Measurements from ENCODE around the gene TBC1D9B.

TBC1D9B gene

DNA sequence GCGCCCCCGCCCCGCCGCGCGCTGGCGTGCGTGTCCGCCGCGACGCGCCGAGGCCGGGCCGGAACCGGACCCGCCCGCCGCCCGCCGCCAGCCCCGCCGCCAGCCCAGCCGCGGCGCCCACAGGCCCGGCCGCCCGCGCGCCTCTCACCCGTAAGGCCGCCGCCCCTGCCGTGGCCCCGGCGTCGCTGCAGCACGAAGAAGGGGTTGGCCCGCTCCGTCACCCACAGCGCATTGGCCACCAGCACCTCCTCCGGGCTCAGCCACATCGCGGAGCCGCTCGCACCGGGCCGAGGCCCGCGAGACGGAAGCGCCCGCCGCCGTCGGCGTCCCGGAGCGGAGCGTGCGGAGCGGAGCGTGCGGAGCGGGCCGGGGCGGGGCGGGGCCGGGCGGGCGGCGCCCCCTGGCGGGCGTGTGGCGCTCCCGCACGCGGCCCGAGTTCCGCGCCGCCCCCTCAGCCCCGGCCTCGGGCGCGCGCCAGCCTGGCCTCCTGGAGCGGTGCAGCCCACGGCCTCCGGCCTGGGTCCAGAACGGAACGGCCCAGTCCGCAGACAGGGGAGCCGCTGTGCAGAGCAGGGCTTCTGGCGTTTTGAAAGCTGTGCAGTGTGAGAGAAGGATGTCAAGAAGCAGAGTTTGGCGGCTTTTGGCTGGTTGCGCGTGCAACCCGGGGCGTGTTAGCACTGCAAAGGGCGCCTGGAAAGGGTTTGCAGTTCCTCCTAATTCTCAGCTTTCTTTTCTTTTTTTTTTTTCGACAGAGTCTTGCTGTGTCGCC, at the start of gene TBC1D9B:
Gene TBC1D9B (minus strand): TSS at position 342 of the 769 bp plus-strand sequence. CDS start 76 bp downstream, at position 266.
- peak; percentile 39 for DNase-seq

DNA sequence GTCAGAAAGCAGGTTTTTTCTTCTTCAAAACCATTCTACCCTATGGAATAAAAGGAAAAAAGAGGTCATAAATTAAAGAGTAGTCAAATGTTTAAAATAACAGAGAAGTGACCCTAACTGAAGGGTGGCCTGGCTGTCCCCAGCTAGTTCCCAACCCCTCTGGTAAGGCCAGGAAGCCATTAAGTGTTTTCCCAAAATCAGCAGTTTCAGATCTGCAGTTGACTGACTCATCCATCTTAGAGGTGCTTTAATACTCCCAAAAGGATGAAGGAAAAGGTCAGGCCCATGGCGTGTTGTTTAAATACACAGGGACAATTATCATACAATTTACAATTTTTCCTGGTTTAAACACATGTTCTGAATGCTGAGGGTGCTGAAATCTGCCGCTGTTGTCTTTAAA, 47.9 kb upstream of the TBC1D9B start:
- DNase-seq: no peak

DNA sequence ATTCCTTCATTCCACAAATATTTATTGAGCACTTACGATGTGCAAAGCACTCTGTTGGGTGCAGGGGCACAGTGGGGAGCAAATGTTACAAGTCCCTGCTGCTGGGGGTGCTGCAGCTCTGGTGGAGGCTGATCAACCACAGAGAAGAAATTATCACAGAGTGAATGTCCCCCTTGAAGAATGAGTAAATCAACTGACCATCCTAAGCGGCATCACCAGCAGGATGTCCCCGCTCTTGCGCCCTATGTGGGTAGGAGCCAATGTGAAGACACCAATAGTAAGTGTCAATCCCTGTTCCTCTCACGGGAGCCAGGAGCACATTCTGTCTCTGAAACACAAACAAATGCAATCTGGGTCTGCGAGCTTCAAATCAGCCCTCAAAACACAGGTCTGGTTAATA, 47.4 kb upstream of the TBC1D9B start:
- DNase-seq: no peak

DNA sequence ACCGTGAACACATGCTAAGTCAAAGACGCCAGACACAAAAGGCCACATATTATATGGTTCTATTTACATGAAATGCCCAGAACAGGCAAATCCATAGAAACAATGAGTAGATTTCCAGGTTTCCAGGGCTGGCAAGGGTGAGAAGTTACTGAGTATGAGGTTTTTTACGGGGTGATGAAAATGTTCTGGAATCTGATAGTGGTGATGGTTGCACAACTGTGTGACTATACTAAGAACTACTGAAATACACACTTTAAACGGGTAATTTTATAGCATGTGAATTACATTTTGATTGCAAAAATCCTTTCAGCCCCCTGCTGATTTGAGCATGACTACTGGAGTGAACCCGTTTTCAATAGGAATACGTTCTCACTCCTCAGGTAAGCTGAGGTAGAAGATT, 46.7 kb upstream of the TBC1D9B start:
- DNase-seq: no peak

DNA sequence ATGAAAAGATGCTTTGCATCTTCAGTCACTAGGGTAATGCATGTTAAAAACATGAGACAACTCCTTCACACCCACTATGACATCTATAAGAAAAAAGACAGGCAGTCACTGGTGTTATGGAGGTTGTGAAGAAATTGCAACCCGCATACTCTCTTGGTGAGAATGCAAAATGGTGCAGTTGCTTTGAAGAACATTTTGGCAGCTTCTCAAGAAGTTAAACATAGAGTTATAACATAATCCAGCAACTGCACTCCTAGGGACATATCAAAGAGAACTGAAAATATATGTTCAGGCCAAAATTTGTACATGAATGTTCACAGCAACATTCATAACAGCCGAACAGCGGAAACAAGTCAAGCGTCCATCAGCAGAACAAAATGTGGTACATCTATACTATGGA, 46.3 kb upstream of the TBC1D9B start:
- DNase-seq: no peak

DNA sequence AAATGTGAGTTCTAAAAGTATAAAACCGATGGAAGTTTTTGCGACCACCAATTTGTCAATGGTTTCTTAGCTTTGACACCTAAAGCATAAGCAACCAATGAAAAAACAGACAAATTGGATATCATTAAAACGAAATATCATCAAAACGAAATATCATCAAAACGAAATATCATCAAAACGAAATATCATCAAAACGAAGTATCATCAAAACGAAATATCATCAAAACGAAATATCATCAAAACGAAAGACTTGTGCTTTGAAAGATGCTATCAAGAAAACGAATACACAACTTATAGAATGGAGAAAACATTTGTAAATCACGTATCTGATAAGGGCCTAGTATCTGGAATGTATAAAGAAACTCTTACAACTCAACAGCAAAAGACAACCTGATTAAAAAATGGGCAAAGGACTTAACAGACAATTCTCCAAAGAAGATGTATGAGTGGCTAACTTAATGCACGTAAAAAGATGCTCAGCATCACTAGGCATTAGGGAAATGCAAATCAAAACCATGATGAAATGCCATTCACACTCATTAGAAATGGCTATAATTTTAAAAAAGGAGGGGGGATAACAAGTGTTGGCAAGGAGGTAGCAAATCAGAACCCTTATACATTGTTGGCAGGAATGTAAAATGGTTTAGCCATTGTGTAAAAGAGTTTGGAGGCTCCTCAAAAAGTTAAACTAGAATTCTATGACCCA, 29.4 kb upstream of the TBC1D9B start:
- DNase-seq: no peak

DNA sequence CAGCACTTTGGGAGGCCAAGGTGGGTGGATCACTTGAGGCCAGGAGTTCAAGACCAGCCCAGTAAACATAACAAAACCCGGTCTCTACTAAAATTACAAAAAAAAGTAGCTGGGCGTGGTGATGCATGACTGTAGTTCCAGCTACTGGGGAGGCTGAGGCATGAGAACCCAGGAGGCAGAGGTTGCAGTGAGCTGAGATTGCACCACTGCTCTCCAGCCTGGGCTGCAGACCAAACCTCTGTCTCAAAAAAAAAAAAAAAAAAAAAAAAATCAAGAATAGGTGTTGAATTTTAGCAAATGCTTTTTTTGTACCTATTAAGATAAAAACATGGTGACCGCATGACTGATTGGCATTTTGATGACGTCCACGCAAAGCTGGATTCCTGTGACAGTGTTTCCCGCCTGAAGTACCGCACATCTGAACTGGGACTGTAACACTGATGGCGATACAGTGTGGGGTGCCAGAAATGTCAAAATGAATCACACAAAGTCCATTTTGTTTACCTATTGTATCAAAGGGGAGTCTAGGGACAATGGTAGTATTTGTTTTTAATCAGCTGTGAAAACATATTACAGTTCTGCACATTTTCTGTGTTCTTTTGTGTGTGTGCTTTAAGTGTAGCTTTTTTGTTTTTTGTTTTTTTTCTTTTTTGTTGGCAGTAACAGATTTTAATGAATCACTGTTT, 23.2 kb upstream of the TBC1D9B start:
- no peak for DNase-seq

DNA sequence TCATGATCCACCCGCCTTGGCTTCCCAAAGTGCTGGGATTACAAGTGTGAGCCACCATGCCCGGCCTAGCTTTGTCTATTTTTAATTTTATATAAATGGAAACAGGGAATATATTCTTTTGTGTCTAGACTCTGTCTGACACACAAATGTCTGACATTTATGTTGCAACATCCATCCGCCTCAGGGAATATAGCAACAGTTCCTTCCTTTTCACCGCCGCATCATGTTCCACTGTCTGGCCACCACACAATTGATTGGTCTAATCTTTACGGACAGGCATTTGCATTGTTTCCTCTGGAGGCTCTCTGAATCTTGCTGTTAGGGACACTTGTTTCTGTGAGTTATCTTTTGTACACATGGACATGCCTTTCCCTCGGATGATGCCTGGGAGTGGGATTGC, 20.1 kb upstream of the TBC1D9B start:
- no peak for DNase-seq

DNA sequence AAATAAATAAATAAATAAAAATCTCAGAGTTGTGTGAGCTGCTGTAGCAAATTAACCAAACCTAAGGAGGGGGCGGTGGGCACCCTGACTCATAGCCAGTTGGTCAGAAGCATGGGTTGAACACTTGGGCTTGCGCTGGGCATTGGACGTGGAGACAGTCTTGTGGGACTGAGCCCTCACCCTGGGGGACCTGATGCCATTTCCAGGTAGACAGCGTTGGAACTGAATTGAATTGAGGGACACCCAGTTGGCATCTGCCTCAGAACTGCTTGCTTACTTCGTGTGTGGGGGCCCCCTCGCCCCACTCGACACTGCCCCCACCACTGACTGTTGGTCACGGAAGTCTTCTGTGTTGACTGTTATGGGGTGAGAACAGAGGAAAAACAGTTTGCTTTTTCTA, 19.0 kb upstream of the TBC1D9B start:
- DNase-seq: no peak

DNA sequence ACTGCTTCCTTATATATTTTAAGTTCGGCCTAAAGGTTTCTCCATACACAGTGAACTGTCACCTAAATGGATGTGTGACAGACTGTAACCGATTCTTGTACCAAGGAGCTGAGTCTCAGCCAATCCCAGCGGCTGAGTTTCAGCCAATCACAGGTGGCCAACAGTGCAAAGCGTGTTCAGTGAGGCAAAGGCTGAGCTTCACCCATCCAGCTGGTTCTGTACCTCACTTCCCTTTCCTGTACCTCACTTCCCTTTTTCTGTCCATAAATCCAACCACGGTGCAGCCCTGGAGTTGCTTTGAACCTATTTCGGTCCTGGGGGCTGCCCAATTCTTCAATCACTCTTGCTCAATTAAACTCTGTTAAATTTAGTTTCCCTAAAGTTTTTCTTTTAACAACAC, 15.7 kb upstream of the TBC1D9B start:
- DNase-seq: no peak

DNA sequence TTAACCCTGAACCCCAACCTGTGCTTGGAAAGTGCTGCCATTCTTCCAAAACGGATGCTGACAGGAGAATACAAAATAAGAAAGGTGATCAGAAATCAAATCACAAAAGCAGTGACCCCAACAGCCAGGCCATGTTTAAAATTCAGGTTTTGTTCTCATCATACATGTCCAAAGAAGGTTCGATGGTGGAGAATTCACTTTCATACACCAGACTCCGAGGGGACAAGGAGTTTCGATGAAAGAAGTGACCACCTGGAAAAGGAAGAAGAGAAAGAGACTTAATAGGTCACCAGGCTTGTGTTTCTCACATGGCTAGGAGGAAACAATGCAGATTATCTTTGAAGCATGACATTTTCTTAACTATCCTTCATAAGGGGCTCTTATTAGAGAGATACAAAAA, 12.5 kb upstream of the TBC1D9B start:
- DNase-seq: no peak

DNA sequence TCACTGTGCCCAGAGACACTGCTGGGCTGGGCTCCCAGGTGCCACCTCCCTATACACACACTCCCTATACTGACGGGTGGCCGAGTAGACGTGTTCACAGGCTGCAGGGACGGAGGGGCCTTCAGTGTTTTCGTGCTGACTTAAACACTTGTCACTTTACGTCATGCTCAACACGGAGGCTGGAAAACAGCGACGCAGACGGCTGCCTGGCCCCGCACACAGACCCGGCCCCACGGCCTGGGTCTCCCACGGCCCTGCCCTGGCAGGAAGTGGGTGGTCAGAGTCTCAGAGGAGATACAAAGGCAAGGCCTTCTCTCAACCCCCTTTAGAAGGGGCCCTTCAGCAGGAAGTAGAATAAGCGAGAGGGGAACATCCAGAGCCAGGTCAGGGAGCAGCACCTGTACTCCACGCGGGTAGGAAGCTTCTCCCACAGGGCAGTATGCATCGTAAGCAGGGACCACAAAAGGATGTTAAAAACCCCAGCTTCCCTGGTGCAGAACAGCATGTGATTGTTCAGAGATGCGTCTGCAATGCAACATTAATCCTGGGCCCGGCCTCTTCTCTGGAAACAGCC, 11.9 kb upstream of the TBC1D9B start:
- no peak for DNase-seq

DNA sequence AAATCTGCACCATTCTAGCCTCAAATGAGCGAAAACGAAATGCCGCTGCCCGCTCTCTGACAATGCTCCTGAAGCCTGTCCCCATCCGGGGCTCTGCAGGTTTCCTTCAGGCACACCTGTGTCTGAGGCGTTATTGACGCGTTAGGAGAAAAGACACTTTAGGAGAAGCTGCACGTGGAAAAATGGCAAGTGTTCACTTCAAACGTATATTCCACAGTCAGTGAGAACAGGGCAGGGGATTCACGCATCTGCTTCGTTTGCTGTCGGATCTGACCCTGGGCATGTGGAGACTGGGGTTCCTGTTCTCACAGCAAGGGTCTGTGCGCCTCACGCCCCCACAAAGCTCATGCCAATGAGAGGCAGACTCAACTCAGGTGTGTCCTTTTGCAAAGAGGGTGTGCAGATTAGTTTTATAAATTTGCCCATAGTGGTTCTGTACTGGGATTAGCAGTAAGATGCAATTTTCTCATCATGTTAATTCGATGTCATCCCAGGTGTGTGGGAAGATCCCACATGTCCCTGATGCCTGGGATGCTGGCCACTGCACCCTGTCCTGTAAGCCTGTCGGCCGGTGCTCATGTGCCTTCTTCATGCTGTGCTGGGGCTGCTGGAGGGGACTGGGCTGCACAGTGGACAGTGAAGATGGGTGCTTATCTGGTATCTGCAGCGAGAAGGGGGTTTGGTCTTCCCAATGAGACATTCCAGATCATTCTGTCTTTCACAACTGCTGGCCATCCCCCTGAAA, 11.2 kb upstream of the TBC1D9B start:
- no peak for DNase-seq

DNA sequence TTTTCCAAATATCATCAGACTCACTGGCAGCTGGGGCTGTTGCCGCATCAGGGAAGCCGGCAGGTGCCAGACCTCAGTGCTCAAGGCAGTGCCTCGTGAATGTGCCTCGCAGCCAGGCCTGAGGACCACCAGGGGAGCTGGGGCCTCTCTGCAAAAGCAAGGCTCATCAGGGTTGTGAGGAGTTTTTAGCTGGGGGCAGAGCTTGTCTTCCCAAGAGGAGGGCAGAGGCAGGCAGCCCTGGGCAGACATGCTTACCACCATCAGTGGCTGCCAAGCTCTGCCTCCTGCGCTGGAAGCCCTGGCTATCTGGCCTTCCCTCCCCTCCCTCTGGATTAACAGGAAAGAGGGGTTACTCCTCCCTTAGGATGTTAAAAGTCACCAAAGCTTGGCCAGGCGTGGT, 8.8 kb upstream of the TBC1D9B start:
- no peak for DNase-seq

DNA sequence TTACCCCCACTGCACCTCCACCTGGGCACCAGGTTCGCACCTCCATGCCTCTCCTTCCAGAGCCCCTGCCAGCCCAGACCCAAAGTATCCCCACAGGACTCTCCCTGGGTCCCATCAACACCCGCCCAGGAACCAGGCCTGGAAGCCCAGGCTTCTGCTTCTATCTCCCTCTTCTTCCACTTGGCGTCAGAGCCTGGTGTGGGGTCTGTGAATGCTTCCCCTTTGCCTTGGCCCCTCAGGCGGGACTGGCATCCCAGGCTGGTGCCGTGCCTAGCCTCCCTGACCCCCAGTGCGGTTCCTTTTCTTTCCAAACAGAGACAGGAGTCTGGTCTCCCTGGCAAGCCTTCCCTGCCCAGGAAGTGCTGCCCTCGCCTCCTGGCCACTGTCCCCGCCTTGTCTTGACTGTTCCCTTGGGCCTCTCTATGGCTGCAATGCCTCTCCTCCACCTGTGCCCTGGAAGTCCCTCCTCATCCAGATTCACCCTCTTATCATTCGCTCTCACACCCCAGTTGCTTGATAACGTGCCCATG, 7.8 kb upstream of the TBC1D9B start:
- DNase-seq: no peak

DNA sequence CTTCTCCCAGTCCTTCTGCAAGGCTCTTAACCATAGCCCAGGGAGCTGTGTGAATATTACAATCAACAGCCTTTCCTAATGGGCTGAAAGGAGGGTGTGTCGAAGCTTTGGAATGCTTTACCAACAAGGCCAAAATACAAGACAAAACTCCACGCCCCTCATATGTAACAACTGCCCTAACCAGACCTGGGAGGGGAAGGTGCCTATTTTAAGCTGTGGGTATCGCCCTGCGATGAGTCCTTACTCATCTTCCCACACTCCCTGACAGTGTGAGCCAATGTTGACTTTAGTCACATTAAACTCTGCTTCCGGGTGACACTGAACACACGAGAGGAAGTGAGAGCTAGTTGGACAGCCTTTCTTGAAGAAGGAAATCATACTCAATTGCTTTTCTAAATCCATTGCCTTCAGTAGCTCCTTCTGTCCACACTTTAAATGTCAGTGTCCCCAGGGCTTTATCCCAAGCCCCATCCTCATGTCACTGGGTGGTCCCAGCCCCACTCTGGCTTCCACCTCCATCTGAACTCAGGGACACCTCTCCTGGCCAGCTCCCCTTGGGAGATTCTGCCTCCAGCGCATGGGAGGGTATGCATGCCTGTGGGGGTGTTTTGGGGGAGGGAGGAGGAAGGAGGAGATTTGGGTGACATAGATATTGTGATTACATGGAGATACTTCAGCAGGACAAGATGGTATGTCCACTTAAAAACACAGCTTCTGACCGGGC, 6.5 kb upstream of the TBC1D9B start:
- peak; percentile 22 for DNase-seq

DNA sequence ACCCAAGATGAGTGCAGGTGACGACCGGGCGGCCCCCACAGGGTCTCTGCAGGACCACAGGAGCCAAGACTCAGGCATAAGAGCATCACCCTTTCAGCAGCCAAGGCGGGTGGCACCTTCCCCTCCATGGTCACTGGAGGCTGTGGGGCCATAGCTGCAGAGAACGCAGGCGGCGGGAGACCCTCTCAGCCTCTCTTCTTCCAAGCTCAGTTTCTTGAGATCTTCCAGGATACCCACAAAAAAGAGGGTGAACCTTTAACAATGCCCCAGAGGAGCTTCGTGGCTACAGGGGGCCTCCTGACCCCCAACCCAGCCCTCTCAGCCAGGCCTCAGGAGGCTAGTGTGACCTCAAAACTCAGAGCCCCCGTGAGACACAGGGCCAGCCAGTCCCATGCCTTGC, 5.8 kb upstream of the TBC1D9B start:
- no peak for DNase-seq

DNA sequence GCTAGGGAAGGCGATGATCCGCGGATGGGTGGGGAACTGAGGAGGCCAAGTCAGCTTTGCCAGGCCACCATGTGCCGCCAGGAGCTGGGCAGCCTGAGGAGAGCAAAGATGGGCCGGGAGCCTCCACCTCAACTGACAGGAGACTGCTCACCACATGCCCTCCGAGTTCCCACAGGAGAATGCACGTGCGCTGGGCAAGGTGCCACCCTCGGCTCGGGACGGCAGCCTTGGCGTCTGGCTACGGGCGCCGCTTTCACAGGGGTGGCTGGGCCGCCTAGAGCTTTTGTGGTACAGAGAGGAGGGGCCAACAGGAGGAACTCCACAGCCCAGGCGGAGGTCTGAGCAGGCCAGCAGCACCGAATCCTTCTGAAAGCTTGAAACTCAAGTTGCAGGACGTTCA, 5.3 kb upstream of the TBC1D9B start:
- DNase-seq: no peak

DNA sequence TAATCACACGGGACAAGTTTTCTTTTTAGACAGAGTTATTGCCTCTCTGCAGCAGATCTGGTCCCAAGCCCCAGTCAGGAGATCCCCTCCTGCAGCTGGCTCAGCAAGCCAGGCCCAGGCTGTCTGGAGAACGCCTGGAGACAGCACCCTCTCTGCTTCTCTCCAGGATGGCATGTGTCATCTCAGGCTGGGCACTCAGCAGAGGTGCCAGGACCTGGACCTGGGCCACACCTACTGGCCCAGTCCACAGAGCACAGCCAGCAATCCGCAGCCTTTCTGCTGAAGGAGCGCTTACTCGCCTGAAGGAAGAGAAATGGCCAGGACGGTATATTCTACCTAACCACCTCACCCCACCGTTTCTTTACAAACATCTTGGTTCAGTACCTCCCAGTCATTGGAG, 4.7 kb upstream of the TBC1D9B start:
- DNase-seq: no peak

DNA sequence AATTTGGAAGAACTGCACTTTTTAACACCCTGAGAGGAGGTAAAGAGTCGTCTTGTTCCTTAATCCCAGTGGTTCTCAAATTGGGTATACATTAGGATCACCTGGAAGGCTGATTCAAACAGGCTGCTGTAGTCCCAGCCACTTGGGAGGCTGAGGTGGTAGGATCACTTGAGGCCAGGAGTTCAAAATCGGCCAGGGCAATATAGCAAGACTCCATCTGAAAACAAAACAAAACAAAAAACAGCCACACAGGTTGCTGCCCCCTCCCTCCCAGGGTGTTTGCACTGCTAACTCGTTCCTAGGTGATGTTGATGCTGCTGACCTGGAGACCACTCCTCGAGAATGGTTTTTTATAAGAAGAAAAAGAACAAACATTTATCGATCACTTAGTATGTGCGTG, 1.5 kb upstream of the TBC1D9B start:
- no peak for DNase-seq

DNA sequence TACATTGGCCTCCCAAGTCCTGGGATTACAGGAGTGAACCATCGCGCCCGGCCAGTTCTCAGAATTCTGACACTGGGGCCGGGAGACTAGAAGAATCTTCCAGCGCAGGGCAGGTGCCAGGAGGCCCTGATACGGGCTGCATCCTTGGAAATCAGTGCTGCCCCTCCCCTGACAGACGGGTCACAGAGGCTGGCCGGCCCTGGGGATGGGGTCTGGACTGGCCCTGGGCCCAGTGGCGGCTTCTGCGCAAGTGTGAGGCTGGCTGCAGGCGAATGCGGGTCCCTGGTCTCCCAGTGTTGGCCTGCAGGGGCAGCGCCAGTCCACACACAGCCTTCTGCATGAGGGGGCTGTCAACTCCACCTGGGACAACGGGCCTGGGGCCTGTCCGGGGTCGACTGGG, 831 bp upstream of the TBC1D9B start:
- no peak for DNase-seq
